HG02973 (cell line): Measurements from ENCODE around the gene SULT2A1.
"Not testable (repeated sequence)": the region's sequence is repeated elsewhere in the genome, so short reads cannot be mapped to it uniquely, and the experiment has no call there.

ENCODE experiments used
- ATAC-seq: cut with Tn5 transposase; IDR thresholded peaks from one replicate; pipeline ENCODE4 v1.9.1; 2021; ENCODE audit warnings: moderate library complexity; ENCODE audit not compliant: unreplicated experiment

SULT2A1 gene

GRCh38 chr19:47861630-47862029, 24.5 kb downstream of the SULT2A1 start:
- no peak for ATAC-seq

- ATAC-seq = no peak
Observed at GRCh38 chr19:47860602-47861297, 25.4 kb downstream of the SULT2A1 start.

GRCh38 chr19:47859838-47860237, 26.3 kb downstream of the SULT2A1 start:
- not testable (repeated sequence) for ATAC-seq

GRCh38 chr19:47858646-47859285, 27.3 kb downstream of the SULT2A1 start, which contains the start of gene TPRX2:
TPRX2 (plus strand) TSS chr19:47859235; CDS start chr19:47859247, 12 bp downstream.
- ATAC-seq = not testable (repeated sequence)

- ATAC-seq = not testable (repeated sequence)
Observed at GRCh38 chr19:47858231-47858630, 27.9 kb downstream of the SULT2A1 start.

- no peak for ATAC-seq
Observed at GRCh38 chr19:47854459-47854858, 31.7 kb downstream of the SULT2A1 start.

GRCh38 chr19:47853003-47853402, 33.1 kb downstream of the SULT2A1 start:
- no peak for ATAC-seq

- ATAC-seq = no peak
Observed at GRCh38 chr19:47848823-47849473, 37.2 kb downstream of the SULT2A1 start.

- no peak for ATAC-seq
Observed at GRCh38 chr19:47848425-47848822, 37.7 kb downstream of the SULT2A1 start.

- no peak for ATAC-seq
Observed at GRCh38 chr19:47842941-47843340, 43.2 kb downstream of the SULT2A1 start.

GRCh38 chr19:47839913-47840312, 46.2 kb downstream of the SULT2A1 start:
- ATAC-seq = no peak

- no peak for ATAC-seq
Observed at GRCh38 chr19:47839411-47839810, 46.7 kb downstream of the SULT2A1 start.

GRCh38 chr19:47836038-47836437, 50.1 kb downstream of the SULT2A1 start:
- ATAC-seq = no peak

- ATAC-seq = no peak
Observed at GRCh38 chr19:47832723-47833122, 53.4 kb downstream of the SULT2A1 start.

- no peak for ATAC-seq
Observed at GRCh38 chr19:47826800-47827199, 59.3 kb downstream of the SULT2A1 start.

- ATAC-seq = no peak
Observed at GRCh38 chr19:47824396-47824795, 61.7 kb downstream of the SULT2A1 start.

GRCh38 chr19:47821460-47822020, 64.6 kb downstream of the SULT2A1 start, which contains the start of gene CRX:
CRX (plus strand) TSS chr19:47821937; CDS start chr19:47834444, 12,507 bp downstream.
- no peak for ATAC-seq
